ENCODE results near the gene ATP6V0A1.

Gene ATP6V0A1

GRCh38 chr17:42513686-42514085 is 55.0 kb downstream of the ATP6V0A1 start:
- TF ChIP-seq ZFP30 (CRISPR knock-in tag; IDR thresholded peaks at IDR 0.05): no peak
- no peak for TF ChIP-seq POU6F1 (CRISPR knock-in tag; IDR thresholded peaks at IDR 0.05; ENCODE audit: borderline replicate concordance, low read depth)
- no peak for TF ChIP-seq ZNF565 (CRISPR knock-in tag; conservative IDR thresholded peaks at IDR 0.05; ENCODE audit: low read depth)
- no peak for TF ChIP-seq ISL1 (CRISPR knock-in tag; IDR thresholded peaks at IDR 0.05)
- ATAC-seq: no peak

GRCh38 chr17:42514279-42514678 is 55.6 kb downstream of the ATP6V0A1 start:
- TF ChIP-seq ZFP3 (CRISPR knock-in tag; IDR thresholded peaks at IDR 0.05) (no peak), SNAI2 (CRISPR knock-in tag; IDR thresholded peaks at IDR 0.05) (no peak), TOX (CRISPR knock-in tag; IDR thresholded peaks at IDR 0.05; ENCODE audit: borderline replicate concordance) (no peak), PATZ1 (CRISPR knock-in tag; IDR thresholded peaks at IDR 0.05; ENCODE audit: borderline replicate concordance) (no peak), ZC3H10 (CRISPR knock-in tag; IDR thresholded peaks at IDR 0.05) (no peak)
- ATAC-seq: no peak

GRCh38 chr17:42514867-42515266 is 56.2 kb downstream of the ATP6V0A1 start:
- no peak for TF ChIP-seq ESRRG (CRISPR knock-in tag; IDR thresholded peaks at IDR 0.05)
- TF ChIP-seq PPARA (CRISPR knock-in tag; IDR thresholded peaks at IDR 0.05; ENCODE audit: borderline replicate concordance): no peak
- no peak for ATAC-seq

GRCh38 chr17:42517516-42517915 is 58.8 kb downstream of the ATP6V0A1 start:
- no peak for TF ChIP-seq TOX (CRISPR knock-in tag; IDR thresholded peaks at IDR 0.05; ENCODE audit: borderline replicate concordance)
- TF ChIP-seq PATZ1 (CRISPR knock-in tag; IDR thresholded peaks at IDR 0.05; ENCODE audit: borderline replicate concordance): peak; percentile 48; the same call in 1 of the 2 replicates

GRCh38 chr17:42518046-42518754 is 59.5 kb downstream of the ATP6V0A1 start:
- TF ChIP-seq ZFP30 (CRISPR knock-in tag; IDR thresholded peaks at IDR 0.05): no peak
- no peak for TF ChIP-seq CSDC2 (CRISPR knock-in tag; IDR thresholded peaks at IDR 0.05)
- no peak for TF ChIP-seq POU6F1 (CRISPR knock-in tag; IDR thresholded peaks at IDR 0.05; ENCODE audit: borderline replicate concordance, low read depth)
- TF ChIP-seq GLIS3 (CRISPR knock-in tag; IDR thresholded peaks at IDR 0.05): no peak
- TF ChIP-seq ZFP3 (CRISPR knock-in tag; IDR thresholded peaks at IDR 0.05): no peak
- no peak for TF ChIP-seq SNAI2 (CRISPR knock-in tag; IDR thresholded peaks at IDR 0.05)
- TF ChIP-seq CSRNP3 (CRISPR knock-in tag; IDR thresholded peaks at IDR 0.05): no peak
- TF ChIP-seq ZNF565 (CRISPR knock-in tag; conservative IDR thresholded peaks at IDR 0.05; ENCODE audit: low read depth): no peak
- no peak for TF ChIP-seq TCF4 (CRISPR knock-in tag; IDR thresholded peaks at IDR 0.05; ENCODE audit: borderline replicate concordance)
- no peak for TF ChIP-seq RARB (CRISPR knock-in tag; IDR thresholded peaks at IDR 0.05)
- TF ChIP-seq ARNTL (CRISPR knock-in tag; IDR thresholded peaks at IDR 0.05; ENCODE audit: borderline replicate concordance, low read depth): no peak
- no peak for TF ChIP-seq ESRRG (CRISPR knock-in tag; IDR thresholded peaks at IDR 0.05)
- no peak for TF ChIP-seq ZC3H10 (CRISPR knock-in tag; IDR thresholded peaks at IDR 0.05)
- TF ChIP-seq TOX (CRISPR knock-in tag; IDR thresholded peaks at IDR 0.05; ENCODE audit: borderline replicate concordance): no peak
- ATAC-seq: peak; percentile 36

More at GRCh38 chr17:42517516-42517915, 58.8 kb downstream of the ATP6V0A1 start:
- ATAC-seq: peak; percentile 80

Measured in SK-N-SH treated with all-trans-retinoic acid at 6 μM for 48 hours (cell line).